Measurements from ENCODE around the gene HIPK3. TPM values are rescaled to one million over a fixed set of nuclear protein-coding genes. Genes with fewer than 3 reads are reported as not detected.
A peak's percentile ranks its signal among the peaks of the same experiment; 100 is the strongest.

HIPK3 gene
- total and polyA plus RNA-seq, 10 of the 15 experiments (the other 5 are each of a cell fraction or from before 2014, with no cell fraction given) = 3.4 to 26.5 (median 13.6) TPM

GRCh38 chr11:33387996-33388395 lies 130.8 kb downstream of the HIPK3 start (continued):
- TF ChIP-seq HCFC1 (IDR thresholded peaks at IDR 0.05; ENCODE audit: low read length) (no peak), YBX1 (IDR thresholded peaks at IDR 0.05) (no peak), SIN3A (IDR thresholded peaks at IDR 0.05; ENCODE audit: low read depth, low read length) (no peak), STAT3 (IDR thresholded peaks at IDR 0.05; ENCODE audit: low read depth, low read length) (no peak), RUNX3 (IDR thresholded peaks at IDR 0.05; ENCODE audit: low read length) (peak; percentile 50), TCF7 (IDR thresholded peaks at IDR 0.05; ENCODE audit: borderline replicate concordance) (peak; percentile 25; the same call in 1 of the 2 replicates), HDAC2 (IDR thresholded peaks at IDR 0.05) (no peak), SKIL (IDR thresholded peaks at IDR 0.05; ENCODE audit: low read depth, poor library complexity, severe bottlenecking) (peak; percentile 74), ATF3 (IDR thresholded peaks at IDR 0.05; ENCODE audit: borderline replicate concordance, extremely low read depth, low read depth, low read length) (no peak), ZNF24 (IDR thresholded peaks at IDR 0.05) (no peak), EGR1 (IDR thresholded peaks at IDR 0.05; ENCODE audit: borderline replicate concordance in 1 of 2, low read depth in 2 of 2, low read length in 2 of 2) (peak in 1 of 2 experiments; percentile 41; a peak in 1 of 3 replicates), ZSCAN29 (IDR thresholded peaks at IDR 0.05) (no peak), HDGF (IDR thresholded peaks at IDR 0.05) (no peak), MTA2 (IDR thresholded peaks at IDR 0.05; ENCODE audit: low read depth) (peak; percentile 65), BRCA1 (IDR thresholded peaks at IDR 0.05; ENCODE audit: low read depth, low read length) (no peak), IKZF1 (conservative IDR thresholded peaks at IDR 0.05) (peak; percentile 70; the same call in 1 of the 2 replicates), ZNF687 (IDR thresholded peaks at IDR 0.05) (no peak), IRF5 (IDR thresholded peaks at IDR 0.05; ENCODE audit: borderline replicate concordance) (no peak), NFYA (IDR thresholded peaks at IDR 0.05; ENCODE audit: borderline replicate concordance, low read depth, low read length) (no peak), LARP7 (IDR thresholded peaks at IDR 0.05) (no peak), MXI1 (IDR thresholded peaks at IDR 0.05; ENCODE audit: low read depth, low read length) (no peak), IKZF2 (IDR thresholded peaks at IDR 0.05) (peak; percentile 84 to 89), SIX5 (IDR thresholded peaks at IDR 0.05; ENCODE audit: low read depth, low read length, severe bottlenecking) (no peak), FOXM1 (IDR thresholded peaks at IDR 0.05; ENCODE audit: low read depth, low read length) (peak; percentile 87), STAT1 (conservative IDR thresholded peaks at IDR 0.05) (no peak), CHD4 (IDR thresholded peaks at IDR 0.05) (no peak), POLR2AphosphoS2 (IDR thresholded peaks at IDR 0.05; ENCODE audit: low read depth, low read length) (no peak)
